ENCODE results near the gene ZNF529.

- TF ChIP-seq EZH2 (IDR thresholded peaks at IDR 0.05; ENCODE audit: insufficient read depth, poor library complexity, severe bottlenecking), result no peak
- no peak for TF ChIP-seq EZH2phosphoT487 (IDR thresholded peaks at IDR 0.05; ENCODE audit: insufficient read depth, low read depth)
These were observed 32.2 kb upstream of the ZNF529 start, which contains the start of gene ZNF382 for GRCh38 chr19:36605101-36605876.
